K562 (cell line): ENCODE results near the gene DPEP2. TPM values are rescaled to one million over a fixed set of nuclear protein-coding genes. Genes with fewer than 3 reads are reported as not detected.

ENCODE experiments used
- ATAC-seq: fragments of 200-7000 bp; cut with Tn5 transposase; 3 replicates; pipeline ENCODE4 v1.9.1; 2020; ENCODE audit warnings: moderate library complexity
- BruUV-seq: library from RNA; stranded (reverse); fragments of 400-500 nt; replicated peaks from 2 replicates; lab custom pipeline; 2021; lab: Mats Ljungman, UMichigan
- CTCF ChIA-PET: fragments of 300-600 bp; formaldehyde crosslinking; extraction: SDS; loops from one replicate; lab custom pipeline; 2021; ENCODE audit warnings: low intra/inter-chr PET ratio; lab: Yijun Ruan, JAX
- POLR2A ChIA-PET: fragments of 300-600, 350-650 bp; sonication (Branson Sonifier 250); formaldehyde crosslinking; extraction: SDS; loops from one replicate; lab custom pipeline; 2021; ENCODE audit warnings: antibody characterized with exemption, inconsistent platforms; lab: Yijun Ruan, JAX
- DNase-seq, 4 experiments: peaks; one replicate each; pipeline versions ENCODE4 v3.0.0 to v3.0.0-alpha.2; 2011 to 2018; ENCODE audit warnings: low spot score in 3 of 4, mixed read lengths in 3 of 4; ENCODE audit errors: extremely low read depth in 1 of 4
- FAIRE-seq: peaks from 2 replicates; lab custom pipeline; 2011; peaks lifted over from hg19 to GRCh38; lab: Jason Lieb, UNC
- H2AFZ ChIP-seq: 2 replicates; pipeline ENCODE4 v1.6.0; 2011; ENCODE audit warnings: low read depth, low read length, control low read depth, inconsistent platforms
- H3K27ac ChIP-seq: fragments of 200-600 bp; 3 replicates; pipeline ENCODE4 v1.8.0; 2011; ENCODE audit warnings: low read depth, mild to moderate bottlenecking, control low read depth, inconsistent platforms, low read length, moderate library complexity, mixed read lengths; ENCODE audit errors: extremely low read depth
- H3K27me3 ChIP-seq, 2 experiments: fragments of 300-600 bp in 1 of 2; 2 replicates in 1 of 2; 3 replicates in 1 of 2; pipeline versions ENCODE4 v1.6.0 to v1.8.0; 2011; ENCODE audit warnings: inconsistent platforms in 2 of 2, low read length in 2 of 2, mild to moderate bottlenecking in 1 of 2, mixed read lengths in 1 of 2, moderate library complexity in 1 of 2; ENCODE audit not compliant: control insufficient read depth in 2 of 2, insufficient read depth in 2 of 2
- H3K36me3 ChIP-seq: fragments of 300-600 bp; 3 replicates; pipeline ENCODE4 v1.8.0; 2011; ENCODE audit warnings: mild to moderate bottlenecking, low read length, inconsistent platforms; ENCODE audit not compliant: control insufficient read depth, insufficient read depth
- H3K4me1 ChIP-seq, 2 experiments: fragments of 200-600 bp in 1 of 2; replicated peaks in 1 of 2; 2 replicates in 1 of 2; 3 replicates in 1 of 2; pipeline versions ENCODE4 v1.5.1 to v1.8.0; 2011; ENCODE audit warnings: inconsistent platforms in 2 of 2, low read length in 2 of 2, mild to moderate bottlenecking in 1 of 2, mixed read lengths in 1 of 2, moderate library complexity in 1 of 2; ENCODE audit not compliant: control insufficient read depth in 2 of 2, insufficient read depth in 2 of 2
- H3K4me2 ChIP-seq: 2 replicates; pipeline ENCODE4 v1.6.1; 2011; ENCODE audit warnings: low read length, control low read depth, inconsistent platforms, mixed read lengths; ENCODE audit not compliant: insufficient read depth
- H3K4me3 ChIP-seq: fragments of 200-600 bp; sonication (generic), shearing (Covaris generic); 2 replicates; pipeline ENCODE4 v1.5.1; 2016; ENCODE audit warnings: control low read depth, inconsistent platforms
- H3K79me2 ChIP-seq: fragments of 200-600 bp; 3 replicates; pipeline ENCODE4 v1.8.0; 2011; ENCODE audit warnings: low read length, inconsistent platforms; ENCODE audit not compliant: control insufficient read depth, insufficient read depth
- H3K9ac ChIP-seq, 2 experiments: 2 replicates each; pipeline versions ENCODE4 v1.6.0 to v1.6.1; 2011; ENCODE audit warnings: low read depth in 2 of 2, low read length in 2 of 2, control low read depth in 1 of 2, inconsistent platforms in 1 of 2, mild to moderate bottlenecking in 1 of 2, mixed read lengths in 1 of 2; ENCODE audit not compliant: insufficient read depth in 1 of 2
- H3K9me1 ChIP-seq: one replicate; pipeline ENCODE4 v1.6.0; 2011; ENCODE audit warnings: inconsistent platforms, mild to moderate bottlenecking, low read length, moderate library complexity; ENCODE audit not compliant: control insufficient read depth, insufficient read depth
- H3K9me3 ChIP-seq: replicated peaks from 2 replicates; pipeline ENCODE4 v1.5.1; 2011; ENCODE audit warnings: low read depth, low read length, inconsistent platforms; ENCODE audit not compliant: control insufficient read depth, insufficient read depth
- H4K20me1 ChIP-seq: replicated peaks from 2 replicates; pipeline ENCODE4 v1.6.1; 2011; ENCODE audit warnings: low read length, inconsistent platforms, mixed read lengths; ENCODE audit not compliant: control insufficient read depth, insufficient read depth
- HDAC1 ChIP-seq, 2 experiments: fragments of 450-650 bp; IDR thresholded peaks; 2 replicates each; pipeline ENCODE4 v1.6.1; 2016 to 2017; ENCODE audit warnings: inconsistent platforms in 1 of 2, mild to moderate bottlenecking in 1 of 2, moderate library complexity in 1 of 2
- HINFP ChIP-seq: fragments of 450-650 bp; conservative IDR thresholded peaks from 2 replicates; pipeline ENCODE4 v1.6.1; 2016; ENCODE audit warnings: missing genetic modification characterization, low read depth, mild to moderate bottlenecking, control low read depth, missing compliant biosample characterization
- MCM3 ChIP-seq: fragments of 450-650 bp; IDR thresholded peaks from 2 replicates; pipeline ENCODE4 v1.6.1; 2016
- PCBP2 ChIP-seq: fragments of 200-400 bp; formaldehyde crosslinking; IDR thresholded peaks from 2 replicates; pipeline ENCODE4 v1.6.1; 2018; ENCODE audit warnings: low read length, low read depth, mild to moderate bottlenecking, moderate library complexity; ENCODE audit not compliant: poor library complexity, severe bottlenecking
- POLR2G ChIP-seq: fragments of 200-400 bp; formaldehyde crosslinking; IDR thresholded peaks from 2 replicates; pipeline ENCODE4 v1.6.1; 2017; ENCODE audit warnings: low read depth, mild to moderate bottlenecking, antibody characterized with exemption, low read length, moderate library complexity
- RBBP5 ChIP-seq: fragments of 200-600 bp; sonication (generic); IDR thresholded peaks from 2 replicates; pipeline ENCODE4 v1.6.1; 2012; ENCODE audit warnings: borderline replicate concordance, mild to moderate bottlenecking, low read length, control low read depth, inconsistent platforms; ENCODE audit not compliant: insufficient read depth, poor library complexity, severe bottlenecking
- RBM25 ChIP-seq: fragments of 200-400 bp; formaldehyde crosslinking; IDR thresholded peaks from 2 replicates; pipeline ENCODE4 v1.6.1; 2018; ENCODE audit warnings: low read length, low read depth, moderate library complexity; ENCODE audit not compliant: severe bottlenecking
- SIRT6 ChIP-seq: IDR thresholded peaks from one replicate; pipeline ENCODE4 v1.6.1; 2012; ENCODE audit warnings: low read depth, mild to moderate bottlenecking, control low read depth, inconsistent platforms, low read length, moderate library complexity
- ZNF263 ChIP-seq: sonication (generic); formaldehyde crosslinking; IDR thresholded peaks from 2 replicates; pipeline ENCODE4 v1.8.0; 2022; ENCODE audit warnings: mild to moderate bottlenecking, missing genetic modification reagents, borderline replicate concordance
- whole genome bisulfite sequencing: fragments of 100-300 bp; shearing (Covaris generic); methylation state at CpG from one replicate; pipeline ENCODE4 v1.1.6; 2016; ENCODE audit warnings: low coverage, mixed read lengths; ENCODE audit not compliant: insufficient coverage; ENCODE audit errors: missing lambda C conversion rate; 5-methylcytosine and 5-hydroxymethylcytosine counted together
- in situ Hi-C: fragments of 300-500 bp; cut with MboI; formaldehyde crosslinking; loops from 4 replicates; pipeline ENCODE4 v1.15.0; 2018; ENCODE audit warnings: inconsistent platforms, mixed read lengths
- intact Hi-C: fragments of 100-400 bp; cut with micrococcal nuclease; formaldehyde crosslinking; loops from 2 replicates; pipeline ENCODE4 v1.14.2; 2022
- polyA plus RNA-seq, 8 experiments: library from polyadenylated mRNA; depleted of rRNA in 4 of 8; stranded (reverse) in 5 of 8; unstranded in 3 of 8; fragments of >200 nt; fragmentation: Nextera tagmentation in 2 of 8; fragmentation: Illumina TruSeq in 1 of 8; extraction: Ambion mirVana in 2 of 8; extraction: Trizol in 1 of 8; gene quantifications; 2 replicates each; pipeline versions ENCODE4 v1.2.1 to v1.2.3, GENCODE V29; 2011 to 2014; ENCODE audit warnings: inconsistent platforms in 1 of 8, missing spikeins in 1 of 8
- total RNA-seq, 7 experiments: library from RNA; depleted of rRNA in 6 of 7; stranded (reverse); fragments of >200 nt in 6 of 7; fragmentation: Illumina TruSeq in 2 of 7; extraction: Trizol in 2 of 7; gene quantifications; 2 replicates each; pipeline versions ENCODE4 v1.2.1 to v1.2.3, GENCODE V29; 2011 to 2021; ENCODE audit warnings: low replicate concordance in 1 of 7
- TF ChIP-seq, protein P1 (sequence below): sonication (generic); formaldehyde crosslinking; IDR thresholded peaks from 2 replicates; pipeline ENCODE4 v1.9.0; 2022; ENCODE audit warnings: mild to moderate bottlenecking, missing genetic modification reagents
- TF ChIP-seq, protein P2 (sequence below): fragments of 250-450 bp; sonication (Bioruptor Pico); IDR thresholded peaks from 2 replicates; pipeline ENCODE4 v1.8.0; 2022; ENCODE audit warnings: inconsistent platforms, mild to moderate bottlenecking, moderate library complexity, borderline replicate concordance

DPEP2 gene
- total and polyA plus RNA-seq, 9 of the 15 experiments (the other 6 are each of a cell fraction or from before 2014, with no cell fraction given) = 0.14 to 1.2 (median 0.38) TPM

DNA sequence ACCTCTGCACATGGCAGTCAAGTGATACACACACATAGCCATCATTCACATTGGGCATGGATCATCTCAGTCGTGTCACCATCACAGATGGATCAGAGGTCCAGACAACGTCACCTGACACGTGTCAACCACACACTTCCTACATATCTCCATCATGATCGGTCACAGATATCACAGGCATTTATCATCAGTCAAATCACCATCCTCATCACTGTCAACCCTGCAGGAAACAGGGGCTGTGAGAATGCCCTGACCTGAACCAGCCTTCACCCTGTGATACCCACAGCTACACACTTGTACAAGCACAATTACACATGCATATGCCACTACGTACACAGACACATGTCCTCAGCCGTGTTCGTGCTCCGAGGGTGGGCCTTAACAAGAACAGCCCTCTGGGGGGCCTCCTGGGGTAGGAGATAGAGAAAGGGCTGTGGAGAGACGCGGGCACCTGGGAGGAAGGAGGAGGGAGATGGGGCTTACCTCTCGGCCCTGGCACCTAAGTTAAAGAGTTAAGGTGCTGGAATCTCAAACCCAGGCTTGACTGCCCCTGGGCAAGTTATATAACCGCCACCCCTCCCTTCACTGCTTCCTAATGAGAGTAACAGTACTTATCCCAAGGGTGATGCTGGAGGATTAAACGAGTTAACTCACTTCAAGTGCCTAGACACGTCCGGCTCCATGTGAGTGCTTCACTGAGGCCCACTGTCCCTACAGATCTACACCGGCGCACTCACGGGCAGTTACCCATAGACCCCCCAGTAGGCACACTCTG lies 31.9 kb downstream of the DPEP2 start (continued):
- TF ChIP-seq, protein P1, sequence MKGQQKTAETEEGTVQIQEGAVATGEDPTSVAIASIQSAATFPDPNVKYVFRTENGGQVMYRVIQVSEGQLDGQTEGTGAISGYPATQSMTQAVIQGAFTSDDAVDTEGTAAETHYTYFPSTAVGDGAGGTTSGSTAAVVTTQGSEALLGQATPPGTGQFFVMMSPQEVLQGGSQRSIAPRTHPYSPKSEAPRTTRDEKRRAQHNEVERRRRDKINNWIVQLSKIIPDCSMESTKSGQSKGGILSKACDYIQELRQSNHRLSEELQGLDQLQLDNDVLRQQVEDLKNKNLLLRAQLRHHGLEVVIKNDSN (CRISPR knock-in tag) = peak; percentile 30; the same call in 1 of the 2 replicates
- no peak for TF ChIP-seq HDAC1 (IDR thresholded peaks at IDR 0.05)
- TF ChIP-seq, all 486 proteins: peak for 10

- Histone ChIP-seq H3K27ac (0 out of 3 replicates have a peak overlapping the region, but pooled peaks have one; percentile 3), H3K9ac (peak overlapping the region in 1 of 2 experiments; percentile 94; a peak in 2 of 4 replicates), H2AFZ (no peak overlapping the region), H3K27me3 (no peaks in the 10 kb centered on the region), H3K4me1 (peaks cover 23 to 51% of the 10 kb centered on the region in 2 experiments; a peak in 4 of 5 replicates), H3K36me3 (peaks cover 36% of the 10 kb centered on the region; the same call in 2 of the 3 replicates), H3K4me2 (peak overlapping the region; percentile 98), H3K9me3 (no peaks in the 10 kb centered on the region), H3K4me3 (no peak overlapping the region), H4K20me1 (peaks cover 23% of the 10 kb centered on the region), H3K9me1 (peaks cover 8% of the 10 kb centered on the region), H3K79me2 (peaks cover 28% of the 10 kb centered on the region)
- WGBS = 51% methylated on average over 3 of the region's 3 CpGs
- no TSS peak for BruUV-seq
- POLR2A ChIA-PET = interaction anchor here (1.2 to 1.8 kb wide), 2 partner anchors 17 to 23 kb away, joined by 3 to 9 read pairs; partner anchors contain the start of gene LCAT
- DNase-seq = peak; percentile 54 to 65 (median 60)
- peak; percentile 77 for FAIRE-seq
- CTCF ChIA-PET = no interaction called here
- in situ Hi-C loops (no loop called here), intact Hi-C loops (no loop called here)
- peak; percentile 43 for ATAC-seq
- TF ChIP-seq MCM3 (no peak), ZNF263 (peak; percentile 19; the same call in 1 of the 2 replicates), HINFP (no peak), POLR2G (0 out of 2 replicates have a peak, but pooled peaks have one; percentile 7), RBBP5 (peak; percentile 22), SIRT6 (no peak), PCBP2 (no peak), RBM25 (no peak)
- TF ChIP-seq, protein P2, sequence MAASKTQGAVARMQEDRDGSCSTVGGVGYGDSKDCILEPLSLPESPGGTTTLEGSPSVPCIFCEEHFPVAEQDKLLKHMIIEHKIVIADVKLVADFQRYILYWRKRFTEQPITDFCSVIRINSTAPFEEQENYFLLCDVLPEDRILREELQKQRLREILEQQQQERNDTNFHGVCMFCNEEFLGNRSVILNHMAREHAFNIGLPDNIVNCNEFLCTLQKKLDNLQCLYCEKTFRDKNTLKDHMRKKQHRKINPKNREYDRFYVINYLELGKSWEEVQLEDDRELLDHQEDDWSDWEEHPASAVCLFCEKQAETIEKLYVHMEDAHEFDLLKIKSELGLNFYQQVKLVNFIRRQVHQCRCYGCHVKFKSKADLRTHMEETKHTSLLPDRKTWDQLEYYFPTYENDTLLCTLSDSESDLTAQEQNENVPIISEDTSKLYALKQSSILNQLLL (CRISPR knock-in tag) = no peak
Observed at GRCh38 chr16:67966549-67967182, 32.6 kb downstream of the DPEP2 start.
